Fibroblast of the aortic adventitia (primary cell): Measurements from ENCODE around the gene PTGR1. TPM values are rescaled to one million over a fixed set of nuclear protein-coding genes. Genes with fewer than 3 reads are reported as not detected.

Source experiments
- DNase-seq: peaks from one replicate; pipeline ENCODE4 v3.0.0-alpha.2; 2010; ENCODE audit warnings: low read depth
- H3K4me3 ChIP-seq: 2 replicates; pipeline ENCODE4 v1.5.1; 2011; ENCODE audit warnings: low read depth, mild to moderate bottlenecking, control low read depth, low read length, moderate library complexity
- total RNA-seq: library from RNA; depleted of rRNA; stranded (reverse); fragments of >200 nt; gene quantifications from 2 replicates; pipeline ENCODE4 v1.2.3, GENCODE V29; 2012; ENCODE audit warnings: low replicate concordance
- TF ChIP-seq, protein P1 (sequence below): IDR thresholded peaks from 2 replicates; pipeline ENCODE4 v1.5.1; 2011; ENCODE audit warnings: mild to moderate bottlenecking, low read length, control low read depth, inconsistent platforms; ENCODE audit not compliant: insufficient read depth

Gene PTGR1
- total RNA-seq, 1 donor, result 88.4 TPM

DNA sequence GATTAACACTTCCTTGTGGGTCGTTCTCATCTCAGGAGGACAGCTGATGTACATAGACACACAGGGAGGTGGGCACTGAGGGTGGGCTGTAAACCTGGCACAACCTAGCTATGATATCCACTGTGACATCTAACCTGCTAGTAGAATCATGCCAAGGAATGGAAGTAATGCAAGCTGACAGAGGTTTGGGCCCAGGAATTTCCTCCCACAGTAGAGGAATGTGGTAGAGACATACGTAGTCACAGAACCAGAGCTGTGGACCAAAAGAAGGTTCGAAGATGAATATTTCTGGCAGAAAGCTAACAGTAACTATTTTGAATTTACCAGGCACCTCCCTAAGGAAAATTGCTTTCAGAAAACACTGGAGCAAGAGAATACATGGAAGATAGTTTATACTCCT, 16.5 kb upstream of the PTGR1 start:
- TF ChIP-seq, protein P1, sequence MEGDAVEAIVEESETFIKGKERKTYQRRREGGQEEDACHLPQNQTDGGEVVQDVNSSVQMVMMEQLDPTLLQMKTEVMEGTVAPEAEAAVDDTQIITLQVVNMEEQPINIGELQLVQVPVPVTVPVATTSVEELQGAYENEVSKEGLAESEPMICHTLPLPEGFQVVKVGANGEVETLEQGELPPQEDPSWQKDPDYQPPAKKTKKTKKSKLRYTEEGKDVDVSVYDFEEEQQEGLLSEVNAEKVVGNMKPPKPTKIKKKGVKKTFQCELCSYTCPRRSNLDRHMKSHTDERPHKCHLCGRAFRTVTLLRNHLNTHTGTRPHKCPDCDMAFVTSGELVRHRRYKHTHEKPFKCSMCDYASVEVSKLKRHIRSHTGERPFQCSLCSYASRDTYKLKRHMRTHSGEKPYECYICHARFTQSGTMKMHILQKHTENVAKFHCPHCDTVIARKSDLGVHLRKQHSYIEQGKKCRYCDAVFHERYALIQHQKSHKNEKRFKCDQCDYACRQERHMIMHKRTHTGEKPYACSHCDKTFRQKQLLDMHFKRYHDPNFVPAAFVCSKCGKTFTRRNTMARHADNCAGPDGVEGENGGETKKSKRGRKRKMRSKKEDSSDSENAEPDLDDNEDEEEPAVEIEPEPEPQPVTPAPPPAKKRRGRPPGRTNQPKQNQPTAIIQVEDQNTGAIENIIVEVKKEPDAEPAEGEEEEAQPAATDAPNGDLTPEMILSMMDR, result no peak
- DNase-seq, result no peak
- no peak overlapping the region for H3K4me3 ChIP-seq

DNA sequence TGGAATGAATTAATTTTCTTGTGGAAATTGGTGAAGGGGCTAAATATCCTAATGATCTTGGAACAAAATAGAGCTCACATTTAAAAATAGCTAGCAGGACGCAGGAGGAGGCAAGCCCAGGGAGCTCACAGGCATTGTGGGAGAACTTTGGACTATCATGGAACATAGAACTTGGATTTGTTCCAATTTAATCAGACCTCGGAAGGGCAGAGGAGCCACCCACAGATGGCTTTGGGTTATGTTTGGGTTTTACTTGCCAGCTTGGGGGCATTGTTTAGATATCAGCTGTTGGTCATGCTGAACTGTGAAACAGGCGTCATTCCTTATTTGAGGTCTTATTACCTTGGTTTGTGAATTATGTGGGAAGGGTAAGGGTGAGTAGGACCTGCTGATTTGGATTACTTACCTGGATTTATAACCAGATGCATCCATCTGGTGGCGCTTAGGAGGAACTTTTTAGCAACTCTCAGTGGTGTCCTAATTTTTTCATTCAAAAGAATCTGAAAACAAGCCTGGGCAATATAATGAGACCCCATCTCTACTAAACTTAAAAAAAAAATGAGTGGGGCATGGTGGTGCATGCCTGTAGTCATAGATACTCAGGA, 14.1 kb upstream of the PTGR1 start:
- TF ChIP-seq, protein P1, result no peak
- H3K4me3 ChIP-seq, result no peak overlapping the region
- no peak for DNase-seq

DNA sequence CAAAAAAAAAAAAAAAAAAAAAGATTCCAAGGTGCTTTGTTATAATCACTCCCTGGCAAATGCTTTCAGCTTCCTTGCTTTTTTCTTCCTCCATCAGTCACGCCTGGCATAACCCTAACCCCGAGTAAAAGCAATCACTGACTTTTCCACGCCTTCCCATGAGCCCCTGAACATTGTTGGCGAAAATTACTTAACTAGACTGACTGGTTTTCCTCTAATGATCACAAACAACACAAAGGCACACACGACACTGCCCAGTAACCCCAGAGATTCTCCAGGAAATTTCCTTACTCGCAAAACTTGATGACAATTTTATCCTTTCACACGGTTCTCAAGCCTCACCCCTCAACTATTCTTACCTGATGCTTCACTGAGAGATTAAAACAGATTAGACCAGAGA, 11.4 kb upstream of the PTGR1 start:
- no peak overlapping the region for H3K4me3 ChIP-seq
- DNase-seq, result no peak
- TF ChIP-seq, protein P1, result no peak

DNA sequence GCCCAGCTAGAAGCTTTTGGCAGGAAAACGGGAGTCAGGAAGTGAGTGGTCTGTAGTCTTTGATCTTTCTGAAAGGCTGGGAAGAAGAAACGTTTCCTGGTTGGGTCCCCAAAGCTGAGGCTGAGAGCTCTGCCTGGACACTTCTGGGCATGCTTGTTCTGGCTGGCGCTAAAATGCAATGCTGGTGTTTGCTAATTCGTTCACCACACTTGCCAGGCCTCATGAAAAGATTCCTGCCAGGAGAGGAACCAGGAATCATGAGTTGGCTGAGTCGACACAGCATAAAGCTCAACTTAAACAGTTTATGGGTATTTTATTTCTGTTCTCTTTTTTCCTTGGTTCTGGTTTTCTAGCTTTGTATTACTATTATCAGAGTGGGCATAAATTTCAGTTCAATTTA, 10.7 kb upstream of the PTGR1 start:
- TF ChIP-seq, protein P1, result no peak
- DNase-seq, result no peak

DNA sequence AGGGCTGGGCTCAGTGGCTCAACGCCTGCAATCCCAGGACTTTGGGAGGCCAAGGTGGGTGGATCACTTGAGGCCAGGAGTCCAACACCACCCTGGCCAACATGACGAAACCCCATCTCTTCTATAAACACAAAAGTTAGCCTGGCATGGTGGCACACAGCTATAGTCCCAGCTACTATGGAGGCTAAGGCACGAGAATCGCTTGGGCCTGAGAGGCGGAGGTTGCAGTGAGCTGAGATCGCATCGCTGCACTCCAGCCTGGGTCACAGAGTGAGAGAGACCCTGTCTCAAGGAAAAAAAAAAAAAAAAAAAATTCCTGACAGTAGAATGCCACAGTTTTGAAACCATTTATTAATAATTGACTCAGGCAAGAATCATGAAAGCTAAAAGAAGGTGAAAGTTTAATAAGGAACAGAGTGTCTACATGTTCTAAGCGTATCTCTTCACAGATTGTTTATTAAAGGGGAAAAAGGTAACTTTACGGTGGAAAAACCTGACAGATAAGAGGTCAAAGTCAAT, 5.7 kb upstream of the PTGR1 start:
- TF ChIP-seq, protein P1, result no peak
- no peak for DNase-seq
- H3K4me3 ChIP-seq, result no peak overlapping the region

More for the DNA sequence above, 10.7 kb upstream of the PTGR1 start:
- no peak overlapping the region for H3K4me3 ChIP-seq

DNA sequence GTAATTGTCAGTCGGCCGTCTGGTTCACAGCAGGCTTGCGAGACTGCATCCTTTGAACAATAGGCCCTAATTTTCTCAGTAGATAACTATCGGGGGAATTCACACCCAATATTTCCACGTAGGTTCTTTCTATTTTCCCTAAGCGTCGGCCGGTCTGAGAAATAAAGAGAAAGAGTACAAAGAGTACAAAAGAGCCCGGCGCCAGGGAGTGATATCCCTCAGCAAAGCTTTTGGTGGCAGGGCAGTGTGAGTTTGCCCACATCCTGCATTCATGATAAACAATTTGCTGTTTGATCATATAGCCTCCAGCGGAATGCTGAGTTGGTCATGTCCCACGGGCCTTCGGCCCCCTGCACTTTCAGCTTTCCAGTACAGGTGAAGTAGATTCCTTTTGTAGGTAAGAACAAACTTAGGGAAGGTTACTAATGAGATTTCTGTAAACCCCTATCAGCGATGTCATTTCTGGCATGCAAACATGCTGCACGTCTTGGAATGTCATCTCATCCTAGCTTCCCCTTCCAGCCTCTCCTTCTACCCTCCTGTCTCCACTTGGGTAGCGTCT, 4.7 kb upstream of the PTGR1 start:
- H3K4me3 ChIP-seq, result no peak overlapping the region
- DNase-seq, result no peak
- TF ChIP-seq, protein P1, result no peak
